ENCODE measurements around the gene SPPL2A. TPM values are rescaled to one million over a fixed set of nuclear protein-coding genes. Genes with fewer than 3 reads are reported as not detected.

Gene SPPL2A
- total RNA-seq, 3 donors from 2014 or later, result 63.7 to 77.6 (median 72.8) TPM

- DNase-seq, result no peak
- no peak for ATAC-seq
- Mint-ChIP-seq H3K27me3 (ENCODE audit: low read depth) (no peaks in the 10 kb centered on the region), H3K36me3 (ENCODE audit: insufficient read depth) (no peaks in the 10 kb centered on the region), H3K4me3 (no peak overlapping the region), H3K9me3 (no peaks in the 10 kb centered on the region), H3K4me1 (ENCODE audit: low read depth) (no peaks in the 10 kb centered on the region)
Observed at GRCh38 chr15:50786871-50787270, 21.4 kb upstream of the SPPL2A start.

GRCh38 chr15:50786438-50786837, 20.9 kb upstream of the SPPL2A start:
- no peaks in the 10 kb centered on the region for H3K27me3 Mint-ChIP-seq (ENCODE audit: low read depth)
- no peaks in the 10 kb centered on the region for H3K36me3 Mint-ChIP-seq (ENCODE audit: insufficient read depth)
- ATAC-seq (no peak), DNase-seq (no peak)
- H3K4me1 Mint-ChIP-seq (ENCODE audit: low read depth), result no peaks in the 10 kb centered on the region
- H3K4me3 Mint-ChIP-seq, result no peak overlapping the region
- H3K9me3 Mint-ChIP-seq, result no peaks in the 10 kb centered on the region

GRCh38 chr15:50783895-50784294, 18.4 kb upstream of the SPPL2A start:
- no peak for ATAC-seq
- Mint-ChIP-seq H3K4me3 (no peak overlapping the region), H3K36me3 (ENCODE audit: insufficient read depth) (no peaks in the 10 kb centered on the region), H3K9me3 (no peaks in the 10 kb centered on the region), H3K4me1 (ENCODE audit: low read depth) (no peaks in the 10 kb centered on the region), H3K27me3 (ENCODE audit: low read depth) (no peaks in the 10 kb centered on the region)
- DNase-seq, result no peak

GRCh38 chr15:50783411-50783810, 17.9 kb upstream of the SPPL2A start:
- H3K9me3 Mint-ChIP-seq, result no peaks in the 10 kb centered on the region
- no peak for ATAC-seq
- no peak overlapping the region for H3K4me3 Mint-ChIP-seq
- DNase-seq, result no peak
- no peaks in the 10 kb centered on the region for H3K4me1 Mint-ChIP-seq (ENCODE audit: low read depth)
- H3K27me3 Mint-ChIP-seq (ENCODE audit: low read depth), result no peaks in the 10 kb centered on the region
- no peaks in the 10 kb centered on the region for H3K36me3 Mint-ChIP-seq (ENCODE audit: insufficient read depth)

- no peaks in the 10 kb centered on the region for H3K27me3 Mint-ChIP-seq (ENCODE audit: low read depth)
- no peak for ATAC-seq
- peaks cover 7% of the 10 kb centered on the region for H3K4me1 Mint-ChIP-seq (ENCODE audit: low read depth)
- DNase-seq, result no peak
- H3K9me3 Mint-ChIP-seq, result no peaks in the 10 kb centered on the region
- H3K4me3 Mint-ChIP-seq, result no peak overlapping the region
- H3K36me3 Mint-ChIP-seq (ENCODE audit: insufficient read depth), result no peaks in the 10 kb centered on the region
Observed at GRCh38 chr15:50778086-50778485, 12.6 kb upstream of the SPPL2A start.

- Mint-ChIP-seq H3K36me3 (ENCODE audit: insufficient read depth) (no peaks in the 10 kb centered on the region), H3K4me3 (no peak overlapping the region), H3K4me1 (ENCODE audit: low read depth) (peaks cover 7% of the 10 kb centered on the region), H3K9me3 (no peaks in the 10 kb centered on the region), H3K27me3 (ENCODE audit: low read depth) (no peaks in the 10 kb centered on the region)
- ATAC-seq (no peak), DNase-seq (no peak)
Observed at GRCh38 chr15:50777042-50777441, 11.5 kb upstream of the SPPL2A start.

- peak; percentile 40 to 61 for ATAC-seq
- no peak for DNase-seq
- H3K4me3 Mint-ChIP-seq, result no peak overlapping the region
- H3K9me3 Mint-ChIP-seq, result no peaks in the 10 kb centered on the region
- no peaks in the 10 kb centered on the region for H3K27me3 Mint-ChIP-seq (ENCODE audit: low read depth)
- H3K4me1 Mint-ChIP-seq (ENCODE audit: low read depth), result peaks cover 7% of the 10 kb centered on the region
- H3K36me3 Mint-ChIP-seq (ENCODE audit: insufficient read depth), result no peaks in the 10 kb centered on the region
Observed at GRCh38 chr15:50774450-50774849, 8.9 kb upstream of the SPPL2A start.

- ATAC-seq (no peak), DNase-seq (no peak)
- Mint-ChIP-seq H3K36me3 (ENCODE audit: insufficient read depth) (no peaks in the 10 kb centered on the region), H3K9me3 (no peaks in the 10 kb centered on the region), H3K4me3 (no peak overlapping the region), H3K4me1 (ENCODE audit: low read depth) (peaks cover 7% of the 10 kb centered on the region), H3K27me3 (ENCODE audit: low read depth) (no peaks in the 10 kb centered on the region)
Observed at GRCh38 chr15:50773389-50773788, 7.9 kb upstream of the SPPL2A start.

GRCh38 chr15:50767332-50767861, 1.9 kb upstream of the SPPL2A start:
- H3K27me3 Mint-ChIP-seq (ENCODE audit: low read depth), result no peaks in the 10 kb centered on the region
- DNase-seq (no peak), ATAC-seq (no peak)
- H3K36me3 Mint-ChIP-seq (ENCODE audit: insufficient read depth), result peaks cover 7% of the 10 kb centered on the region
- H3K4me1 Mint-ChIP-seq (ENCODE audit: low read depth), result peaks cover 41% of the 10 kb centered on the region
- H3K4me3 Mint-ChIP-seq, result peak overlapping the region; percentile 5
- H3K9me3 Mint-ChIP-seq, result no peaks in the 10 kb centered on the region

GRCh38 chr15:50764461-50765194, 878 bp downstream of the SPPL2A start:
- Mint-ChIP-seq H3K36me3 (ENCODE audit: insufficient read depth) (peaks cover 10% of the 10 kb centered on the region), H3K4me3 (peak overlapping the region; percentile 93), H3K27me3 (ENCODE audit: low read depth) (no peaks in the 10 kb centered on the region), H3K4me1 (ENCODE audit: low read depth) (peaks cover 60% of the 10 kb centered on the region), H3K9me3 (no peaks in the 10 kb centered on the region)
- ATAC-seq, result peak; percentile 39 to 47
- no peak for DNase-seq

- peaks cover 53% of the 10 kb centered on the region for H3K4me1 Mint-ChIP-seq (ENCODE audit: low read depth)
- no peaks in the 10 kb centered on the region for H3K27me3 Mint-ChIP-seq (ENCODE audit: low read depth)
- ATAC-seq (peak; percentile 48 to 63), DNase-seq (no peak)
- H3K4me3 Mint-ChIP-seq, result no peak overlapping the region
- H3K9me3 Mint-ChIP-seq, result no peaks in the 10 kb centered on the region
- H3K36me3 Mint-ChIP-seq (ENCODE audit: insufficient read depth), result peaks cover 12% of the 10 kb centered on the region
Observed at GRCh38 chr15:50758712-50759205, 6.7 kb downstream of the SPPL2A start.

GRCh38 chr15:50753463-50753862, 12.0 kb downstream of the SPPL2A start:
- DNase-seq, result no peak
- Mint-ChIP-seq H3K9me3 (no peaks in the 10 kb centered on the region), H3K4me1 (ENCODE audit: low read depth) (peaks cover 36% of the 10 kb centered on the region), H3K4me3 (no peak overlapping the region), H3K27me3 (ENCODE audit: low read depth) (no peaks in the 10 kb centered on the region), H3K36me3 (ENCODE audit: insufficient read depth) (peaks cover 12% of the 10 kb centered on the region)
- no peak for ATAC-seq

GRCh38 chr15:50751394-50751793, 14.1 kb downstream of the SPPL2A start:
- DNase-seq (no peak), ATAC-seq (peak in 1 of 2 donors; percentile 72)
- Mint-ChIP-seq H3K9me3 (no peaks in the 10 kb centered on the region), H3K36me3 (ENCODE audit: insufficient read depth) (peaks cover 12% of the 10 kb centered on the region), H3K4me3 (no peak overlapping the region), H3K27me3 (ENCODE audit: low read depth) (no peaks in the 10 kb centered on the region), H3K4me1 (ENCODE audit: low read depth) (peaks cover 26% of the 10 kb centered on the region)

- peaks cover 10% of the 10 kb centered on the region for H3K36me3 Mint-ChIP-seq (ENCODE audit: insufficient read depth)
- H3K4me1 Mint-ChIP-seq (ENCODE audit: low read depth), result peaks cover 20% of the 10 kb centered on the region
- H3K4me3 Mint-ChIP-seq, result no peak overlapping the region
- ATAC-seq, result no peak
- no peak for DNase-seq
- H3K9me3 Mint-ChIP-seq, result no peaks in the 10 kb centered on the region
- no peaks in the 10 kb centered on the region for H3K27me3 Mint-ChIP-seq (ENCODE audit: low read depth)
Observed at GRCh38 chr15:50750227-50750705, 15.2 kb downstream of the SPPL2A start.

GRCh38 chr15:50747523-50747922, 18.0 kb downstream of the SPPL2A start:
- Mint-ChIP-seq H3K27me3 (ENCODE audit: low read depth) (no peaks in the 10 kb centered on the region), H3K4me3 (no peak overlapping the region), H3K36me3 (ENCODE audit: insufficient read depth) (peaks cover 14% of the 10 kb centered on the region), H3K4me1 (ENCODE audit: low read depth) (peaks cover 7% of the 10 kb centered on the region), H3K9me3 (no peaks in the 10 kb centered on the region)
- DNase-seq, result no peak
- ATAC-seq, result no peak

All from activated T-cell treated with anti-CD3 and anti-CD28 coated beads, Interleukin-2, amount 50 U/mL, for 4 hours (primary cell).